CD14-positive monocyte (primary cell): Measurements from ENCODE around the gene TTC3. TPM values are rescaled to one million over a fixed set of nuclear protein-coding genes. Genes with fewer than 3 reads are reported as not detected.

ENCODE experiments used
- DNase-seq, 3 donors: peaks; one replicate each; pipeline ENCODE4 v3.0.0-alpha.2; 2011 to 2022
- H2AFZ ChIP-seq: 2 replicates; pipeline ENCODE4 v1.6.0; 2012; ENCODE audit warnings: mild to moderate bottlenecking, low read depth, low read length, inconsistent platforms; ENCODE audit not compliant: insufficient read depth, poor library complexity, severe bottlenecking
- H3K27ac ChIP-seq, 2 donors: 1 replicate in 1 of 2; 2 replicates in 1 of 2; pipeline ENCODE4 v1.5.1; 2012 to 2013; ENCODE audit warnings: low read length in 2 of 2, control low read depth in 1 of 2, inconsistent platforms in 1 of 2, low read depth in 1 of 2, mild to moderate bottlenecking in 1 of 2
- H3K27me3 ChIP-seq, 2 donors: one replicate each; pipeline versions ENCODE4 v1.6.0 to v1.6.1; 2011 to 2013; ENCODE audit warnings: low read length in 2 of 2; ENCODE audit not compliant: control insufficient read depth in 2 of 2, insufficient read depth in 2 of 2
- H3K36me3 ChIP-seq, 2 donors: replicated peaks in 1 of 2; 1 replicate in 1 of 2; 2 replicates in 1 of 2; pipeline versions ENCODE4 v1.5.1 to v1.6.1; 2012 to 2013; ENCODE audit warnings: low read length in 2 of 2, control low read depth in 1 of 2, inconsistent platforms in 1 of 2, mild to moderate bottlenecking in 1 of 2; ENCODE audit not compliant: insufficient read depth in 2 of 2, control insufficient read depth in 1 of 2
- H3K4me1 ChIP-seq, 2 donors: 1 replicate in 1 of 2; 2 replicates in 1 of 2; pipeline versions ENCODE4 v1.5.1 to v1.6.1; 2012 to 2013; ENCODE audit warnings: low read length in 2 of 2, control low read depth in 1 of 2, inconsistent platforms in 1 of 2, mild to moderate bottlenecking in 1 of 2, moderate library complexity in 1 of 2; ENCODE audit not compliant: insufficient read depth in 2 of 2, control insufficient read depth in 1 of 2
- H3K4me2 ChIP-seq: replicated peaks from 2 replicates; pipeline ENCODE3; 2012; ENCODE audit warnings: low read length, moderate library complexity, mild to moderate bottlenecking; ENCODE audit not compliant: poor library complexity, severe bottlenecking; ENCODE audit errors: extremely low read depth
- H3K4me3 ChIP-seq, 3 experiments: fragments of 200-600 bp in 1 of 3; sonication (generic) in 1 of 3; replicated peaks in 1 of 3; 1 replicate in 2 of 3; 2 replicates in 1 of 3; pipeline ENCODE4 v1.5.1; 2011 to 2013; ENCODE audit warnings: low read length in 3 of 3, mild to moderate bottlenecking in 3 of 3, control low read depth in 2 of 3, low read depth in 2 of 3, inconsistent platforms in 1 of 3, moderate library complexity in 1 of 3
- H3K79me2 ChIP-seq: 2 replicates; pipeline ENCODE4 v1.6.0; 2012; ENCODE audit warnings: mild to moderate bottlenecking, control low read depth, inconsistent platforms, low read length, moderate library complexity; ENCODE audit not compliant: insufficient read depth
- H3K9ac ChIP-seq: 2 replicates; pipeline ENCODE4 v1.6.0; 2017; ENCODE audit warnings: low read length, mild to moderate bottlenecking; ENCODE audit not compliant: insufficient read depth, poor library complexity, severe bottlenecking
- H3K9me3 ChIP-seq, 2 donors: replicated peaks in 1 of 2; 1 replicate in 1 of 2; 2 replicates in 1 of 2; pipeline versions ENCODE4 v1.5.1 to v1.6.1; 2012 to 2013; ENCODE audit warnings: low read length in 2 of 2, control low read depth in 1 of 2; ENCODE audit not compliant: control insufficient read depth in 1 of 2, insufficient read depth in 1 of 2
- H4K20me1 ChIP-seq: 2 replicates; pipeline ENCODE4 v1.6.0; 2012; ENCODE audit warnings: mild to moderate bottlenecking, low read length, control low read depth, moderate library complexity; ENCODE audit not compliant: insufficient read depth
- H3K27ac Mint-ChIP-seq, 7 donors: one replicate each; pipeline ENCODE4 v1.8.0; 2020; ENCODE audit warnings: mild to moderate bottlenecking in 7 of 7, mixed read lengths in 7 of 7, moderate library complexity in 6 of 7, inconsistent platforms in 2 of 7
- H3K27me3 Mint-ChIP-seq, 3 donors: one replicate each; pipeline ENCODE4 v1.8.0; 2021 to 2022; ENCODE audit warnings: low read depth in 3 of 3, mild to moderate bottlenecking in 3 of 3, mixed read lengths in 3 of 3, moderate library complexity in 3 of 3, inconsistent platforms in 1 of 3
- H3K36me3 Mint-ChIP-seq, 2 donors: one replicate each; pipeline ENCODE4 v1.8.0; 2020; ENCODE audit warnings: mixed read lengths in 2 of 2, inconsistent platforms in 1 of 2, mild to moderate bottlenecking in 1 of 2
- H3K4me1 Mint-ChIP-seq: one replicate; pipeline ENCODE4 v1.8.0; 2020; ENCODE audit warnings: mild to moderate bottlenecking, mixed read lengths
- H3K4me3 Mint-ChIP-seq, 2 donors: one replicate each; pipeline ENCODE4 v1.8.0; 2020; ENCODE audit warnings: mild to moderate bottlenecking in 2 of 2, mixed read lengths in 2 of 2, moderate library complexity in 1 of 2
- H3K9me3 Mint-ChIP-seq, 7 donors: one replicate each; pipeline ENCODE4 v1.8.0; 2020 to 2022; ENCODE audit warnings: mixed read lengths in 7 of 7, mild to moderate bottlenecking in 6 of 7, moderate library complexity in 6 of 7, inconsistent platforms in 2 of 7
- WGBS: methylation state at CpG from one replicate; pipeline ENCODE4 v1.1.5; 2013; ENCODE audit warnings: missing lambda C conversion rate; ENCODE audit not compliant: insufficient coverage; 5-methylcytosine and 5-hydroxymethylcytosine counted together
- intact Hi-C, 2 donors: fragments of 100-400 bp; cut with micrococcal nuclease; formaldehyde crosslinking; loops; one replicate each; pipeline versions ENCODE4 v1.15.0 to v1.15.1; 2023
- polyA plus RNA-seq, 3 donors: library from polyadenylated mRNA; depleted of rRNA in 1 of 3; unstranded in 2 of 3; stranded (reverse) in 1 of 3; fragments of 300-500 nt in 2 of 3; fragments of >200 nt in 1 of 3; fragmentation: Illumina TruSeq in 2 of 3; gene quantifications; 1 replicate in 2 of 3; 2 replicates in 1 of 3; pipeline ENCODE4 v1.2.3, GENCODE V29; 2012 to 2021
- TF ChIP-seq, protein P1 (sequence below): fragments of 200-600 bp; IDR thresholded peaks from one replicate; pipeline ENCODE4 v1.8.0; 2022; ENCODE audit warnings: antibody characterized with exemption, mild to moderate bottlenecking

The TTC3 gene
- polyA plus RNA-seq, 3 donors: 9.6 to 35.4 (median 17.9) TPM

GRCh38 chr21:37076087-37076850, 3.2 kb downstream of the TTC3 start:
- peaks cover 0 to 4% (median 0%) of the 10 kb centered on the region in 3 donors for H3K27me3 Mint-ChIP-seq
- intact Hi-C loops: loop anchor here in 1 of 2 donors (10.0 kb wide), 1 partner anchor 289 kb away; the partner anchor contains the start of gene DYRK1A
- Histone ChIP-seq H3K79me2 (peaks cover 71% of the 10 kb centered on the region), H3K36me3 (no peaks in the 10 kb centered on the region), H3K9me3 (no peaks in the 10 kb centered on the region), H3K4me2 (no peak overlapping the region), H3K9ac (no peak overlapping the region), H3K4me1 (peaks cover 21 to 48% of the 10 kb centered on the region in 2 donors), H3K27ac (no peak overlapping the region), H4K20me1 (peaks cover 21% of the 10 kb centered on the region), H2AFZ (no peak overlapping the region), H3K27me3 (no peaks in the 10 kb centered on the region), H3K4me3 (no peak overlapping the region)
- H3K36me3 Mint-ChIP-seq: no peaks in the 10 kb centered on the region
- TF ChIP-seq, protein P1, sequence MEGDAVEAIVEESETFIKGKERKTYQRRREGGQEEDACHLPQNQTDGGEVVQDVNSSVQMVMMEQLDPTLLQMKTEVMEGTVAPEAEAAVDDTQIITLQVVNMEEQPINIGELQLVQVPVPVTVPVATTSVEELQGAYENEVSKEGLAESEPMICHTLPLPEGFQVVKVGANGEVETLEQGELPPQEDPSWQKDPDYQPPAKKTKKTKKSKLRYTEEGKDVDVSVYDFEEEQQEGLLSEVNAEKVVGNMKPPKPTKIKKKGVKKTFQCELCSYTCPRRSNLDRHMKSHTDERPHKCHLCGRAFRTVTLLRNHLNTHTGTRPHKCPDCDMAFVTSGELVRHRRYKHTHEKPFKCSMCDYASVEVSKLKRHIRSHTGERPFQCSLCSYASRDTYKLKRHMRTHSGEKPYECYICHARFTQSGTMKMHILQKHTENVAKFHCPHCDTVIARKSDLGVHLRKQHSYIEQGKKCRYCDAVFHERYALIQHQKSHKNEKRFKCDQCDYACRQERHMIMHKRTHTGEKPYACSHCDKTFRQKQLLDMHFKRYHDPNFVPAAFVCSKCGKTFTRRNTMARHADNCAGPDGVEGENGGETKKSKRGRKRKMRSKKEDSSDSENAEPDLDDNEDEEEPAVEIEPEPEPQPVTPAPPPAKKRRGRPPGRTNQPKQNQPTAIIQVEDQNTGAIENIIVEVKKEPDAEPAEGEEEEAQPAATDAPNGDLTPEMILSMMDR: no peak
- no peak for DNase-seq
- WGBS: 100% methylated on average over 2 of the region's 4 CpGs
- no peaks in the 10 kb centered on the region for H3K9me3 Mint-ChIP-seq
- H3K4me3 Mint-ChIP-seq: no peak overlapping the region
- peaks cover 46% of the 10 kb centered on the region for H3K4me1 Mint-ChIP-seq
- H3K27ac Mint-ChIP-seq: no peak overlapping the region

- Mint-ChIP-seq H3K27me3 (peaks cover 0 to 4% (median 0%) of the 10 kb centered on the region in 3 donors), H3K27ac (no peak overlapping the region), H3K4me3 (no peak overlapping the region), H3K36me3 (peaks cover 0 to 3% of the 10 kb centered on the region in 2 donors), H3K9me3 (no peaks in the 10 kb centered on the region), H3K4me1 (peaks cover 37% of the 10 kb centered on the region)
- Histone ChIP-seq H3K4me1 (peaks cover 13 to 37% of the 10 kb centered on the region in 2 donors), H3K79me2 (peaks cover 83% of the 10 kb centered on the region), H3K27ac (no peak overlapping the region), H3K27me3 (no peaks in the 10 kb centered on the region), H4K20me1 (peaks cover 21% of the 10 kb centered on the region), H3K36me3 (no peaks in the 10 kb centered on the region), H3K9me3 (no peaks in the 10 kb centered on the region), H2AFZ (no peak overlapping the region), H3K9ac (no peak overlapping the region), H3K4me2 (no peak overlapping the region), H3K4me3 (no peak overlapping the region)
- intact Hi-C loops: loop anchor here in 1 of 2 donors (10.0 kb wide), 1 partner anchor 287 kb away; the partner anchor contains the start of gene DYRK1A
- no peak for DNase-seq
- TF ChIP-seq, protein P1: no peak
- WGBS: no CpG with 5 or more reads among the region's 1 CpG
Observed at GRCh38 chr21:37077403-37077802, 4.3 kb downstream of the TTC3 start.
